ENCODE measurements around the gene SLA2.

GRCh38 chr20:36574366-36575135 lies 71.4 kb downstream of the SLA2 start:
- TF ChIP-seq CTCF (conservative IDR thresholded peaks at IDR 0.05 in 1 of 2, IDR thresholded peaks at IDR 0.05 in 1 of 2; ENCODE audit: low read depth in 1 of 2, low read length in 2 of 2), result no peak
- no peak for TF ChIP-seq EZH2 (IDR thresholded peaks at IDR 0.05; ENCODE audit: low read length, missing control alignments)

All from fibroblast of lung (primary cell).